HL-60 (cell line): ENCODE measurements around the gene RBM38.

Source experiments
- DNase-seq, 2 experiments: peaks; one replicate each; pipeline ENCODE4 v3.0.0-alpha.2; 2010 to 2020; ENCODE audit warnings: low read depth in 1 of 2, low spot score in 1 of 2
- H3K27ac ChIP-seq: fragments of 250-450 bp; sonication (Bioruptor Pico); replicated peaks from 2 replicates; pipeline ENCODE4 v1.5.1; 2020; ENCODE audit warnings: mild to moderate bottlenecking, moderate library complexity
- H3K27me3 ChIP-seq: fragments of 250-450 bp; sonication (Bioruptor Pico); 2 replicates; pipeline ENCODE4 v1.5.1; 2021; ENCODE audit warnings: mild to moderate bottlenecking, moderate library complexity; ENCODE audit not compliant: insufficient read depth, poor library complexity, severe bottlenecking
- H3K4me3 ChIP-seq: replicated peaks from 2 replicates; pipeline ENCODE4 v1.5.1; 2011; ENCODE audit warnings: mild to moderate bottlenecking, control low read depth, low read length; ENCODE audit not compliant: insufficient read depth
- GABPA ChIP-seq: IDR thresholded peaks from 2 replicates; pipeline ENCODE4 v1.6.1; 2012; ENCODE audit warnings: low read depth
- POLR2AphosphoS5 ChIP-seq: IDR thresholded peaks from 2 replicates; pipeline ENCODE4 v1.6.1; 2012; ENCODE audit warnings: low read depth
- SPI1 ChIP-seq: IDR thresholded peaks from 2 replicates; pipeline ENCODE4 v1.6.1; 2012; ENCODE audit warnings: low read depth, mild to moderate bottlenecking, borderline replicate concordance
- TF ChIP-seq, protein P1 (sequence below): IDR thresholded peaks from 2 replicates; pipeline ENCODE4 v1.6.1; 2012; ENCODE audit warnings: low read depth; ENCODE audit not compliant: insufficient replicate concordance
- TF ChIP-seq, protein P2 (sequence below): IDR thresholded peaks from one replicate; pipeline ENCODE4 v1.5.1; 2011; ENCODE audit warnings: low read length, control low read depth, inconsistent platforms; ENCODE audit not compliant: insufficient read depth

RBM38 gene

DNA sequence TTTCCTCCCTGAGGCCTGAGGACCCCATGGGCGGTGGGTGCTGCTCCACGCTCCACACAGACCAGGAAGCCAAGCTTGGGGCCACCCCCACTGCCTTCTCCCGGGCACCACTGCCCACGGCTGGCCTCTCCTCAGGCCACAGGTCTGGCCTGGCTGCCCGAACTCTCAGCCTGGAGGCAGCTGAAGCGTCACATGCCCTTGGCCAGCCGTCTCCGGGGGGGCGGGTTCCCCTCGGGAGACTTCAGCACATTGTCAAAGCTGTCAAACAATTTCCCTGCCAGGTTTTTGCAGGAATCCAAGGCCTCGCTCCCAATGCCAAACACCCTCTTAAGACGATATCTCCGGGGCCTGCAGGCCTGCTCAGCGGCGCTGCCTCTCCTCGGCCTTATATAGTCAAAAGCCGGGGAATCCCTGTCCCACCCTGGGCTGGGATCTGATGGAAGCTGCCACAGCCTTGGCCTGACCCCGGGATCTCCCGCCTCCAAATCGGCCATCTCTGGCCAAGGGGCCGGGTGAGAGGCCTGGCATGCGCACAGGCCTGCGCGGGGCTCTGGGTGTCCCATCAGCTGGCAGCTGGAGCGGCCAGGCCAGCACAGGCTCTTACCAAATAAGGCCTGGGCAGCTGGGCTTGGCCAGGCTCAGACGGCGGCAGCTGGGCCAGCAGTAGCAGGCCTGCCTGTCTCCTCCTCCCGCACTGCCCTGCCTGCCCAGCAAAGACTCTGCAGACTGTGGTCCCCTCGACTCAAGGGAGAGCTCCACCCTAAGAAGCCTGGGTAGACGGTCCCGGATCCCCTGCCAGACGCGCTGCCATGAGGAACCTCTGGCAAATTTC, 49.7 kb downstream of the RBM38 start:
- DNase-seq, result no peak
- TF ChIP-seq GABPA, result no peak
- TF ChIP-seq, protein P1, sequence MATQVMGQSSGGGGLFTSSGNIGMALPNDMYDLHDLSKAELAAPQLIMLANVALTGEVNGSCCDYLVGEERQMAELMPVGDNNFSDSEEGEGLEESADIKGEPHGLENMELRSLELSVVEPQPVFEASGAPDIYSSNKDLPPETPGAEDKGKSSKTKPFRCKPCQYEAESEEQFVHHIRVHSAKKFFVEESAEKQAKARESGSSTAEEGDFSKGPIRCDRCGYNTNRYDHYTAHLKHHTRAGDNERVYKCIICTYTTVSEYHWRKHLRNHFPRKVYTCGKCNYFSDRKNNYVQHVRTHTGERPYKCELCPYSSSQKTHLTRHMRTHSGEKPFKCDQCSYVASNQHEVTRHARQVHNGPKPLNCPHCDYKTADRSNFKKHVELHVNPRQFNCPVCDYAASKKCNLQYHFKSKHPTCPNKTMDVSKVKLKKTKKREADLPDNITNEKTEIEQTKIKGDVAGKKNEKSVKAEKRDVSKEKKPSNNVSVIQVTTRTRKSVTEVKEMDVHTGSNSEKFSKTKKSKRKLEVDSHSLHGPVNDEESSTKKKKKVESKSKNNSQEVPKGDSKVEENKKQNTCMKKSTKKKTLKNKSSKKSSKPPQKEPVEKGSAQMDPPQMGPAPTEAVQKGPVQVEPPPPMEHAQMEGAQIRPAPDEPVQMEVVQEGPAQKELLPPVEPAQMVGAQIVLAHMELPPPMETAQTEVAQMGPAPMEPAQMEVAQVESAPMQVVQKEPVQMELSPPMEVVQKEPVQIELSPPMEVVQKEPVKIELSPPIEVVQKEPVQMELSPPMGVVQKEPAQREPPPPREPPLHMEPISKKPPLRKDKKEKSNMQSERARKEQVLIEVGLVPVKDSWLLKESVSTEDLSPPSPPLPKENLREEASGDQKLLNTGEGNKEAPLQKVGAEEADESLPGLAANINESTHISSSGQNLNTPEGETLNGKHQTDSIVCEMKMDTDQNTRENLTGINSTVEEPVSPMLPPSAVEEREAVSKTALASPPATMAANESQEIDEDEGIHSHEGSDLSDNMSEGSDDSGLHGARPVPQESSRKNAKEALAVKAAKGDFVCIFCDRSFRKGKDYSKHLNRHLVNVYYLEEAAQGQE, result no peak
- TF ChIP-seq, protein P2, sequence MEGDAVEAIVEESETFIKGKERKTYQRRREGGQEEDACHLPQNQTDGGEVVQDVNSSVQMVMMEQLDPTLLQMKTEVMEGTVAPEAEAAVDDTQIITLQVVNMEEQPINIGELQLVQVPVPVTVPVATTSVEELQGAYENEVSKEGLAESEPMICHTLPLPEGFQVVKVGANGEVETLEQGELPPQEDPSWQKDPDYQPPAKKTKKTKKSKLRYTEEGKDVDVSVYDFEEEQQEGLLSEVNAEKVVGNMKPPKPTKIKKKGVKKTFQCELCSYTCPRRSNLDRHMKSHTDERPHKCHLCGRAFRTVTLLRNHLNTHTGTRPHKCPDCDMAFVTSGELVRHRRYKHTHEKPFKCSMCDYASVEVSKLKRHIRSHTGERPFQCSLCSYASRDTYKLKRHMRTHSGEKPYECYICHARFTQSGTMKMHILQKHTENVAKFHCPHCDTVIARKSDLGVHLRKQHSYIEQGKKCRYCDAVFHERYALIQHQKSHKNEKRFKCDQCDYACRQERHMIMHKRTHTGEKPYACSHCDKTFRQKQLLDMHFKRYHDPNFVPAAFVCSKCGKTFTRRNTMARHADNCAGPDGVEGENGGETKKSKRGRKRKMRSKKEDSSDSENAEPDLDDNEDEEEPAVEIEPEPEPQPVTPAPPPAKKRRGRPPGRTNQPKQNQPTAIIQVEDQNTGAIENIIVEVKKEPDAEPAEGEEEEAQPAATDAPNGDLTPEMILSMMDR, result no peak
- Histone ChIP-seq H3K27me3 (no peaks in the 10 kb centered on the region), H3K4me3 (no peak overlapping the region), H3K27ac (no peak overlapping the region)

DNA sequence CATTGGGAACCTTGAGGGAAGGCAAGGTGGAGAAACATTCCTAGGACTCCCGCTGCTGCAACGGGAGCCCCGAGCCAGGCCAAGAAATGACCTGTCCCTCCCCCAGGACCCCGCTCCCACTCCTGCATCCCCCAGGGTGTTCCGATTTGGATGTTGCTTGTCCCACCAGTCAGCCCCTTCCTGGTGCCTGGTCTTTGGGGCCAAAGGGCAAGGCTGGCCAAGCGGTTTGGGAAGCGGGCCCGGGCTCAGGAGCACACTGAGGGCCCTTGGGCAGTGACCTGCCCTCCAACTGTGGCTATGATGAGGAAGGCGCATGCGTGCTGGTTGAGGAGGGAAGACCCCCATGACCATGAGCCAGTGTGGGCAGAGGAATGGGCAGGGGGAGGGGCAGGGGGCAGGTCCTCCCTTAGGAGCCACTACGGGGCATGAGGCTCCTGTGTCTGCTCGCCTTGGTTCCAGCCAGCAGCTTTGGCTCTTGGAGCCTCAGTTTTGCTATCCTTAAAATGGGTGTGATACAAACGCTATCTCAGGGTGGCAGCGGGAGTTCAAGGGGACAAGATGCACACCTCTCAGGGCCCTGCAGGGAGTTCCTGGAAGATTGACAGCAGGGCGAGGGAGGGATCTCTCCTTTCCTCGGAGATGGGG, 50.4 kb downstream of the RBM38 start:
- TF ChIP-seq SPI1 (no peak), POLR2AphosphoS5 (no peak), GABPA (no peak)
- TF ChIP-seq, protein P1, result no peak
- H3K27ac ChIP-seq, result no peak overlapping the region
- DNase-seq, result no peak
- H3K4me3 ChIP-seq, result no peak overlapping the region
- no peaks in the 10 kb centered on the region for H3K27me3 ChIP-seq

DNA sequence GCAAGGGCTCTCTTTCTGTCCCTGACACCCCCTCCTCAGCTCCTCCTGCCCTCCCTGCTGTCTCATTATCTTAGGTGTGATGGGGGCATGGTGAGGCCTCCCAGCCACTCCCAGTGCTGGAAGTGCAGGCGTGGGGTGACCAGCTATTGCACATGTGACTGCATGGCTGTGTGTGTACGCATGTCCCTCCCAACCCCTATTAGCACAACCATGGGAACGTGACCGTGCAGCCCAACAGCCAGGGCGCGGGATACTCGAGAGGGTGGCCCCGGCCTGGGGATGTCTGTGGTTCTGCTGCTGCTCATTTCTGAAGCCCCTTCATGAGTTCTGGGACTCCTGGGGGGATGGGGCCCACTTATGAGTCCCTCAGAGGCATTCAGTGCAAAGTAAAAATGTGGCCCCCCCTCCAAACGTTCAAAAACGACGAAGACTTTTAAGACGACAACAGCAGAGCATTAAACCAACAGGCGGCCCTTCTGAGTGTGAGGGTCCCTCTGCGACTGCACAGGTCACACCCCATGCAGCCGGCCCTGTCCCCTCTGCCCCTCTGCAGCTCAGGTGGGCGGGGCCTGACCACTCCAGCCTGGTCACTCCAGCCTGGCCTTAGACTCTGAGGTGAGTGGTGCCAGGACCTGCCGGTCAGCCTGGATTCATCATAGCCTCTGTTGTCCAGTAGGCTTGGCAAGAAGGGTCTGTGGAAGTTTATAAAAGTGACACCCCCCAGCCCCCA, 51.1 kb downstream of the RBM38 start:
- Histone ChIP-seq H3K27ac (no peak overlapping the region), H3K27me3 (no peaks in the 10 kb centered on the region), H3K4me3 (no peak overlapping the region)
- no peak for DNase-seq
- TF ChIP-seq SPI1 (no peak), POLR2AphosphoS5 (no peak), GABPA (no peak)
- TF ChIP-seq, protein P2, result no peak
- TF ChIP-seq, protein P1, result no peak
